ENCODE results near the gene RPGRIP1. TPM values are rescaled to one million over a fixed set of nuclear protein-coding genes. Genes with fewer than 3 reads are reported as not detected.
"Not testable (repeated sequence)": the region's sequence is repeated elsewhere in the genome, so short reads cannot be mapped to it uniquely, and the experiment has no call there.

RPGRIP1 gene
- total RNA-seq, 1 experiment from 2014 or later: not detected

- H3K4me3 Mint-ChIP-seq (ENCODE audit: unreplicated experiment): no peak overlapping the region
- H3K27me3 Mint-ChIP-seq (ENCODE audit: insufficient read depth, unreplicated experiment): no peaks in the 10 kb centered on the region
- BruUV-seq (replicated peaks): no TSS peak
- no peak for DNase-seq (ENCODE audit: unreplicated experiment)
- no peaks in the 10 kb centered on the region for H3K9me3 Mint-ChIP-seq (ENCODE audit: unreplicated experiment)
- H3K36me3 Mint-ChIP-seq (ENCODE audit: insufficient read depth, unreplicated experiment): no peaks in the 10 kb centered on the region
- no peak for TF ChIP-seq CTCF (IDR thresholded peaks at IDR 0.05; ENCODE audit: unreplicated experiment)
- no peaks in the 10 kb centered on the region for H3K4me1 Mint-ChIP-seq (ENCODE audit: insufficient read depth, unreplicated experiment)
- POLR2A ChIA-PET: interaction anchor here (0.6 kb wide), 1 partner anchor 52 kb away, joined by 3 read pairs; no protein-coding TSS in a partner anchor
- H3K27ac Mint-ChIP-seq (ENCODE audit: low read depth, unreplicated experiment): no peak overlapping the region
- CTCF ChIA-PET: no interaction called here
- intact Hi-C loops (cut with micrococcal nuclease): no loop called here
Measured at GRCh38 chr14:21287168-21287567, 7.3 kb downstream of the RPGRIP1 start.

- POLR2A ChIA-PET; H3K36me3 Mint-ChIP-seq (ENCODE audit: insufficient read depth, unreplicated experiment); H3K4me1 Mint-ChIP-seq (ENCODE audit: insufficient read depth, unreplicated experiment); BruUV-seq (replicated peaks); H3K9me3 Mint-ChIP-seq (ENCODE audit: unreplicated experiment); CTCF ChIA-PET; intact Hi-C loops (cut with micrococcal nuclease); H3K4me3 Mint-ChIP-seq (ENCODE audit: unreplicated experiment); H3K27me3 Mint-ChIP-seq (ENCODE audit: insufficient read depth, unreplicated experiment); H3K27ac Mint-ChIP-seq (ENCODE audit: low read depth, unreplicated experiment); DNase-seq (ENCODE audit: unreplicated experiment): not testable (repeated sequence)
Measured at GRCh38 chr14:21294026-21294425, 14.1 kb downstream of the RPGRIP1 start.

GRCh38 chr14:21298358-21298757 lies 18.5 kb downstream of the RPGRIP1 start:
- CTCF ChIA-PET: interaction anchor here (0.7 to 1.6 kb wide), 2 partner anchors 10 to 36 kb away, joined by 4 to 5 read pairs; no protein-coding TSS in a partner anchor
- POLR2A ChIA-PET: no interaction called here

GRCh38 chr14:21299562-21300130 lies 19.8 kb downstream of the RPGRIP1 start:
- BruUV-seq (replicated peaks): no TSS peak
- no peak for TF ChIP-seq CTCF (IDR thresholded peaks at IDR 0.05; ENCODE audit: unreplicated experiment)
- intact Hi-C loops (cut with micrococcal nuclease): no loop called here
- no peak for DNase-seq (ENCODE audit: unreplicated experiment)
- H3K27ac Mint-ChIP-seq (ENCODE audit: low read depth, unreplicated experiment): no peak overlapping the region
- no peaks in the 10 kb centered on the region for H3K4me1 Mint-ChIP-seq (ENCODE audit: insufficient read depth, unreplicated experiment)
- H3K36me3 Mint-ChIP-seq (ENCODE audit: insufficient read depth, unreplicated experiment): no peaks in the 10 kb centered on the region
- no peaks in the 10 kb centered on the region for H3K9me3 Mint-ChIP-seq (ENCODE audit: unreplicated experiment)
- no peak overlapping the region for H3K4me3 Mint-ChIP-seq (ENCODE audit: unreplicated experiment)
- no peaks in the 10 kb centered on the region for H3K27me3 Mint-ChIP-seq (ENCODE audit: insufficient read depth, unreplicated experiment)
- POLR2A ChIA-PET: interaction anchor here (0.9 to 1.0 kb wide), 2 partner anchors 9 to 85 kb away, joined by 3 read pairs; no protein-coding TSS in a partner anchor
- CTCF ChIA-PET: interaction anchor here (0.5 to 1.6 kb wide), 4 partner anchors 8 to 1674 kb away, joined by 3 to 4 read pairs (median 3); no protein-coding TSS in a partner anchor

More at GRCh38 chr14:21298358-21298757, 18.5 kb downstream of the RPGRIP1 start:
- no peak for TF ChIP-seq CTCF (IDR thresholded peaks at IDR 0.05; ENCODE audit: unreplicated experiment)
- Mint-ChIP-seq H3K36me3 (ENCODE audit: insufficient read depth, unreplicated experiment) (no peaks in the 10 kb centered on the region), H3K4me3 (ENCODE audit: unreplicated experiment) (no peak overlapping the region), H3K27ac (ENCODE audit: low read depth, unreplicated experiment) (no peak overlapping the region), H3K9me3 (ENCODE audit: unreplicated experiment) (no peaks in the 10 kb centered on the region), H3K4me1 (ENCODE audit: insufficient read depth, unreplicated experiment) (no peaks in the 10 kb centered on the region), H3K27me3 (ENCODE audit: insufficient read depth, unreplicated experiment) (no peaks in the 10 kb centered on the region)
- no peak for DNase-seq (ENCODE audit: unreplicated experiment)
- intact Hi-C loops (cut with micrococcal nuclease): no loop called here
- no TSS peak for BruUV-seq (replicated peaks)
